EL (cell line): ENCODE results near the gene FMN1.

Experiments
- DNase-seq: peaks from one replicate; pipeline ENCODE4 v3.0.0-alpha.2; 2016

FMN1 gene

DNA sequence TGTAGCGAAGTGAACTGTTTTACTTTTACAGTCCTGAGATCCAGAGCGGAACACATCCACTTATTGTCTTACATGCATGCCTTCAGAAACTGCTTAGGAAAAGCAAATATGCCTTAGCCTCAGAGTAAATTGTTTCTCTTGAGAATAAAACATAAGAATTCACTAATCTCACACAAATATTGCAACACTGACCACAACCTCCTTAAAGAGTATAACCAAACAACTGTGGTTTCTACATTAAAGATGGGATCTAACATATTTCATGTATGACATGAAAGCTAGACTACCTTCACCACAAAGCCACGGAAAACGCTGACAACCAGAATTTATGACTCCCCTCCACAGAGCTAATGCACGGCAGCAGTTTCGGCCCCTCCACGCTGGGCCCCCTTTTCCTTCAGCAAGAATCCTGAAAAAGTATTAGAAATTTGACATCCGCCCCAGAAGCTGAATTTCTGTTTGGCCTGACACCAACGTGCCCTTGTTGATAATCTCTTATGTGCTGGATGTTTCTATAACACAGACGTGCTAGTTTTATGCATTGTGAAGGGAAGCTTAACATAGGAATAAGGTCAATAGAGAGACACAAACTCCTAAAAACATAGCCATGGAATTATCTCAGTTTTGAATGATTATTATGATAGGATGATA, 392.1 kb downstream of the FMN1 start:
- peak; percentile 89 for DNase-seq

DNA sequence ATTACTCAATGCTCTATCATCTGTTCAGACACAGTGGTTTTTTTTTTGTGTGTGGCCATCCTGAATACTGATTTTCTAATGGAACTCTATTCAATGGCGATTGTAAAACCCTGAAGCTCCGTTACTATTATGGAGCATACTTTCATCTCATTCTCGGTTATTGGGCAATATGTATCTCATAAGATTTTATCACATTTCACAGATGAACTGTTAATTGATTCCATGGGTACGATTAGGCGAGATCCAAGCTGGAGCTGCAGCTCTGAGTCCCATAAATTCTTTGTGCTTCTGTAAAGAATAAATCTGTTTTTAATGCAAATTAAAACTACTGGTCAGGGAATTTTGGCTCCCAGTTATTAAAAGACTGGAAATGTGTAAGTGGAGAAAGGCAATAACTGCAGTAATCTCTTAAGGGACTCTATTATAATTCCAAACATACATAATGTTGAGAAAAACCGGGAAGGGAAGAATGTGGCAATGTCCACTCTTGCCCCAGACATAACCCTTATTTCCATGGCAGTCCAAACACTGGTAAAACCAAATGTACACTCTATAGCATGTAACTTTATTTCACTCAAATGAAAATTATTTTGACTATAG, 394.5 kb downstream of the FMN1 start:
- no peak for DNase-seq

DNA sequence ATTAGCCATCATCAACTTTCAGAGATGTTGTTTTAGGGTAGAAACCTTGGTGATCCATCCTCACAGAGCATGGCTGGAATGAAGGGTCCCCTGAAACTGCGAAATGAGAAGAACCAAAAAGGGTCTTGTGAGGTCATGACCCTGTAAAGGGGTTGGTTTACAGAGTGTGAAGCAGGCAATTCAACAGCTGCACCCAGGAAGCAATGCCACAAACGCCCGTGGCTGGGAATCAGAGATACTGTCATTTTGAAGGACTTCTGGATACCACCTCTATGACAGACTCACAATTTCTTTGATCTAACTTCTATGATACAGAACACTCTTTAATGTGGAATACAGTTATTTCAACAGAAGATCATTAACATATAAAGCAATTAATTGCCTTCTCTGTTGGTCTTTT, 397.7 kb downstream of the FMN1 start:
- no peak for DNase-seq

DNA sequence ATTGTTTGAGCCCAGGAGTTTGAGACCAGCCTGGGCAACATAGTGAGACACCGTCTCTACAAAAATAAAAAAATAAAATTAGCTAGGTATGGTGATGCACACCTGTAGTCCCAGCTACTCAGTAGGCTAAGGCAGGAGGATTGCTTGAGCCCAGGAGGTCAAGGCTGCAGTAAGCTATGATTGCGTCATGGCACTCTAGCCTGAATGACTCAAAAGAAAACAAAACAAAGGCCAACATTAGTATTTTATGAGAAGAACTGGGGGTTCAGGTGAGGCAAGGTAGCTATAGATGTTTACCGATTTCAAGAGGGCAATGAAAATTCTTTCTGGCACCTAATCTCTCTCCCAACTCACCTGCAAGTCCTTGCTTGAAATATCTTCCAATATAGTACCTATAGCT, 399.5 kb downstream of the FMN1 start:
- DNase-seq, result peak; percentile 16

DNA sequence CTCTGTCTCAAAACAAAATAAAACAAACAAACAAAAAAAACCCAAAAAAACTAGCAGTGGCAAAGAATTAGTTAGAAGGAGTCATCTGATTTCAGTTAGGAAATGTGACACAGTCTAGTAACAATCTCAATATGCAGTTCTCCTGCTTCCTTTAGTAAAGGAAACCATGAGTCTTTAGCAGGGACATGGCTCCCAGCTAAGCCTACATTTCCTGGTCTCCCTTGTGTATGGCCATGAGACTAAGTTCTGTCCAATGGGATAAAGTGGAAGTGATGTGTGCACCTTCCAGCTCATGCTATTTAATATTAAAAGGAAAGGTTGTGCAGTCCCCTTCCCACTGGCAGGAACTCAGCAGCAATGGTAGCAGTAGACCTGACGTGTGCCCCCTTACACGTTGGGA, 402.1 kb downstream of the FMN1 start:
- DNase-seq, result no peak

DNA sequence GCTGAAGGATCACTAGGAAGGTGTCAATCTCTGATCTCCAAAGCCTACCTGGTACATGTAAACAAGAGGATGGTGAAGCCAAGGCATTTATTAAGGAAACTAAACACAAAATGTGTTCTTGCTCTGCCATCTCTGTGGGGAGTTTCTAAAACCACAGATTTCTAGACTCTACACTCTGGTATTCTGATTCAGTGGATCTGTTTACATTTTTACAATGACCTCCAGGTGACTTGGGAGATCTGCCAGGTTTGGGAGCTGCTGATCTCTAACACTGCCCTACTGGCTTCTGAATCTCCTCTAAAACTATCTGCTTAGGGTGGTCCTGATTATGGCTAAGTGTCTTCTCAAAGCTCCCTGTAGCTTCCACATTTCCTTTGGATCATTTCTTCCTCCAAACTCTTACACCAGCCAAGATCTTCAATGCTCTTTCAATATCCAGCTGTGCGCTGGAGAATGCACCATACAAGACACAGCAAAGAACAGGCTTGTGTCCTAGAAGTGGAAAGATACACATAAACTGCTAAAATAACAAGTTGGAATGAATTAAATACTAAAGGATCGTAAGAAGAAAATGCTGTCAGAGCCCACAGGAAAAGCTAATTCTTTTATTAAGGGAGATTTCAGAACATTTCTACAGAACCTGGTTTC, 404.0 kb downstream of the FMN1 start:
- DNase-seq, result peak; percentile 81

DNA sequence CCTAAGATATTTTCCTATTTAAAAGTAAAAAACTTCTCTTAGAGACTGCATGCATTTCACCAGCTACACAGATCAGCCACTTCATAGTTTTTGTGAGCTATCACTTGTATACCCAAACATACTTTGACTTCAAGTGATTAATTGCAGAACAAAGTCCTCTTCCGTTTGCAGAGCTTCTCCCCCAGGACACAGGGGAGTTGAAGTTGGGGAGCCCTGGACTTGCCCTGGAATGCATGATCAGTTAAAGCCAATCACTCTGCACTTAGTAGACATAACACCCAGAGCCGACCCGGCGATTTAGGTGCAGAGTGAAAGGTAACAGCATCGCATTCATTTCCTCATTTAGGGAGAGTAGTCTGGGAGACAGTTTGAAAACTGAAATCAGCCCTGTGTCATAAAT, 406.6 kb downstream of the FMN1 start:
- no peak for DNase-seq

DNA sequence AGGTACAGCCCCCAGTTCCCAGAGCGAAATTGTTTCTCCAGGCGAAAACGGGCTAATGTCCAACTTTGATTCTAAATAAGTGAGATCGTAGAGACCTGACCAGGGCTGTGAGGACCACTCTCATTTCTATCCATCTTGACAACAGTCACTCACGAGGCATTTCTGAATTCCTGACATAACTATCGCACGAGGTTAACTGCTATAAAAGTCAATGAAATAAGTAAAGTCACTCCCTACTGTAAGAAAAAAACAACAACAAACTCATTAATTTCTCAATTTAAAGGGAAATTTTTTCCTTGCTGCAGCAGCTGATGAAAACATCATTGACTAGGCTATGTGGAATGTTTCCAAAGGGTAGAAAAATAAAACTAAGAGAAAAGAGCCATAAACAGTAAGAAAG, 407.6 kb downstream of the FMN1 start:
- peak; percentile 60 for DNase-seq

DNA sequence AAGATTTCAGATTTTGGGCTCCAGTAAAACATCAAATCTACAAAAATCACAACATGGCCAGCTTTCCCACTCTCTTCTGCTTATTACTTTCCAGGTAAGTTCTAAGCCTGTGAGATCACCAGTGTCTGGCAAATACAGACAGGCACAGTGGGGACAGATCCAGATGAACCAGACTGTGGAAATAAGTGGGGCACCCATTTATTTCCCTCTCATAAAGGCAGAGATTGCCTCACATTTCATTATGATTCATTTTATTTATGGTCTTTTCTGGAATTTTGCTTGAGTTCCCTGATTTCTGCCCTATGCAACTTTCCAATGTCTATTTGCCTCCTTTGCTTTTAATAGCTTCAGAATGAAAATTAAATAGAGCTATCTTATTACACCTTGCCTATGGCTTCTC, 409.9 kb downstream of the FMN1 start:
- peak; percentile 35 for DNase-seq

DNA sequence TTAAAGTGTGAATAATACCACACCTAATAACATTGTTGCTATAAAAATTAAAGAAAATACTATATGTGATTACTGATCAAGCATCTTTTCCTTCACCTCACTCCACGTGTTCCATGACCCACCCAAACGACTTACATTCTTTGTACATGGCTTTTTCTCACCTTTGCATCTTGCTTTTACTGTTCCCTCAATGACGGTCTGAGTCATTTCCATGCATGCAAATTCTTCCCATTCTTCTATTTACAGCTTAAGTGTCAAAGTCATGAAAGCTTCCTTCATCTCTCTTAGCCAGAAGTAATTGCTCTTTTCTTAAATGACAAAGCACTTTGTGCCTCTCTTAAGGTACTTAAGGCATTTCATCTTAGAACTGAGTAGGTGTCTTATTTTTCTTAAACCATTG, 412.7 kb downstream of the FMN1 start:
- peak; percentile 26 for DNase-seq

DNA sequence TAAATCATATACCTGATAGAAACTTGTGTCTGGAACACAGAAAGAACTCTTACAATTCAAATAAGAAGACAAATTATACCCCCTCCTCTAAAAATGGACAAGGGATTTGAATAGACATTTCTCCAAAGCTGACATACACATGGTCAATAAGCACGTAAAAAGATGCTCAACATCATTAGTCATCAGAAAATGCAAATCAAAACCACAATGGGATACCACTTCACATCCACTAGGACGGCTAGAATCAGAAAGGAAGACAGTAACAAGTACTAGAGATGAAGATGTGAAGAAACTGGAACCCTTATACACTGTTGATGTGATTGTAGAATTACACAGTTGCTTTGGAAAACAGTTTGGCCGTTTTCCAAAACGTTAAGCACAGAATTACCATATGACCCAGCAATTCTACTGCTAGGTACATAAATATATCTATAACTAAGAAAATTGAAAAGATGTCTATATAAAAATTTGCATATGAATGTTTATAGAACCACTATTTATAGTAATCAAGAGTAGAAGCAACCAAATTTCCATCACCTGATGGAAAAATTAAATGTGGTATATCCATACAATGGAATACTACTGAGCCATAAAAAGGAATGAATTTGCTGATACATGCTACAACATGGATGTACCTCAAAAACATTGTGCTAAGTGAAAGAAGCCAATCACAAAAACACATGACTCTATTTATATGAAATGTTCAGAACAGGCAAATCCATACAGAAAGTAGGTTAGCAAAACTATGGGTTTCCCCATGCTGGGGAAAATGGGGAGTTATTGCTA, 415.9 kb downstream of the FMN1 start:
- DNase-seq, result peak; percentile 80

DNA sequence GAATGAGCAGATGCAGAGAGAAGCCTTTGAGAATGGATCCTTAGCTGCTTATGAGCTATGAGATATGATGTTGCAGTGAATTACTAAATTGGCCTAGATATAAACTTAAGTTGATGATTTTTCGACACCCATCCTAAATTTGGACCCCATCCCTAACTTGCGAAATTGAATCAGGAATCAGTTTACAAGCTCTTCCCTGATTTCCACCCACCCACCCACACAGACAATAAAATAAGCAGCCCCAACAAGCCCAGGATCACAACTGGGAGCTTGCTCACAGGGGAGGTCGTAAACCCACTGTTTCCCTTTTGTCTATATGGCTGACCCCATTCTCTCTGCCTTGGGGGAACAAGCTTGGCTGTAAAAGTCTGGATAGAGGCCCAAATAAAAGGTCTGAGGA, 419.4 kb downstream of the FMN1 start:
- no peak for DNase-seq

DNA sequence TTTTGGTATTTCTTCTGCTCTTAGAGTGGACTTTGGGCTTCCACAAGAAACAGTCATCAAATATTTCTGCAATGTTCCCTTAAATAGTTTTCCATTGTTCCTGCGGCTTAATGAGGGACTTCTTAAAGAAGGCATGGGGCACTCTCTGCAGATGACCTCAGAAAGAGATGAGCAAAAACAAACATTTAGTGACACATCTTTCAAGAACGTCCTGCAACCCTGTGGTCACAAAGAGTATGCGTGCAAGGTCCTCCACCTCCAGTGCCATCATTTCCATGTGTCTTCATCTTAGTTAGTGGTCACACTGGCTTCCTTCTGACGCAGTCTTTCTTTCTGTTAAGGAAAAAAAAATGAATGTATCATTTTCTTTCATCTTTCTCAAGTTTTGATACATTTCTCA, 420.5 kb downstream of the FMN1 start:
- DNase-seq, result peak; percentile 99

DNA sequence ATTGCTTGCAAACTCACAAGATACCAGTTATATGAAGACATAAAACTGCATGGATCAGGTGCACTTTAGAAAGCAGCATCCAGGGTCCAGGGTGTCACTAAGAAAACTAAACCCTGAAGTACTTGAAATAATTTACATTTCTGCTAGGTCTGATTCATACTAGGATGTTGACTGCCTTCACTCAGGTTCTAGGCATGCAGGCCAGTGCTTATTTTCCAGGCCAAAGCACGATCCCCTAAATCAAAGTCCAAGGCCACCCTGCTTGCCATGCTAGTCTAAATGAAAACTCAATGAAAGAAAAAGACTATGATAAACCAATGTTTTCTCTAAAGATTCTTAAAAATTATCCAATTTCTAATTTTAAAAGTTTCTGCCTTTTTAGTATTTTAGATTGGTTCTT, 427.3 kb downstream of the FMN1 start:
- peak; percentile 14 for DNase-seq

DNA sequence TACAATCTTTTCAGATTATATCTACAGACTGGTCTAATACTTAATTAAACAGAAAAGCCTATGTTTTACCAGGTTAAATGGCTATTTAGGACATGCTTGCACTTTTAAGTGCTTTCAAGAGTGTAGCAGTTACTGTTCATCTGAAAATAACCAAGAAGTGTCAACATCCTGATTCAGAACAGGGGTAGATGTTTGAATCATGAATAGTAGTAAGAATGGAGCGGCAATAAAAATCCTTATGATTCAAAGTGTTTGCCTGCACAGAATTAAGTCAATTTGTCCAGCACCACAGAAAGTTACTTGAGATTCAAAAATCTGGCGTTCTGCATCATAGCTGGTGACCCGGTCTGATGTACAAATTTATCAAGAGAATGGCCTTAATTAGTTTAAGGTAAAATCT, 428.4 kb downstream of the FMN1 start:
- DNase-seq, result peak; percentile 16

DNA sequence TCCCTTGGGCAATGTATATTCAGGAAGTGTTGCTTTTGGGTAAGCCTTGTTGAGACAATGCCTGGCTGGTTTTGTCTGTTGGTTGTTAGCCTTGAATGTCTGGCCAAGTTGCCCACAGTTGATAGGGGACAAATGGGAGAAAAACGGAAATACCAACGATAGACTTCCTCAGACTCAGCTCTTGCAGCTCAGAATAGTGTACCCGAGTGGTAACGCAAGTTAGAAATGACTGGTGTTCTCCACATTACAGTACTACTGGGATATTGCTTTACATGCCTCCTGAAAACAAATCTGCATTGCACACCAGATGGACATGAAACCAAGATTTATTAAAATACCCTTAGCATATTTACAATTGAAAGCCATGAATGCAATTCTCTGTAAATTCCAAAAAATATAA, 429.3 kb downstream of the FMN1 start:
- no peak for DNase-seq

DNA sequence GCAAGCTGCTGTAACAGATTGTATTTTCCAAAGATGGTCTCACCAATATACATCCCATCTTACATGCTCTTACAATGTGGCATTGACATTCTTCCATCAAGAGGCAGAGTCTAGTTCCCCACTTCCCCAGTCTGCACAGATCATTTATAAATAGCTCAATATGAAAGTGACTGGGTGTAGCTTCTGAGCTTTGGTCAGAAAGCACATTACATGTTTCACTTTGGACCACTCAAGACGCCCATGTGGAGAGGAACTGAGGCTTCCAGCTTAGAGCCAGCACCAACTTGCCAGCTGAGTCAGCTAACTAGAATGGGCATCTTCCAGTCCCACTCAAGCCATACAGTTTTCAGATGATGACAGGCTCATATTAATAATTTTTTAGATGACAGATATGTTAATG, 431.2 kb downstream of the FMN1 start:
- DNase-seq, result no peak

DNA sequence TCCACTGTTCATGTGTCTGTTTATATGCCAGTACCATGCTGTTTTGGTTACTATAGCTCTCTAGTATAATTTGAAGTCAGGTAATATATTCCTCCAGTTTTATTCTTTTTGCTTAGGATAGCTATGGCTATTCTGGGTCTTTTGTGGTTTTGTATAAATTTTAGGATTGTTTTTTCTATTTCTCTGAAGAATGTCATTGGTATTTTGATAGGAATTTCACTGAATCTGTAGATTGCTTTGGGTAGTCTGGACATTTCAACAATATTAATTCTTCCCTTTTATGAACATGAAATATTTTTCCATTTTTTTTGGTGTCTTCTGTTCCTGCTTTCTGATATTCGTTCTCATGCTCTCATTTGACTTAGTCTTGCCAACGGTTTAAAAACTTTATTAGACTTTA, 437.1 kb downstream of the FMN1 start:
- no peak for DNase-seq

DNA sequence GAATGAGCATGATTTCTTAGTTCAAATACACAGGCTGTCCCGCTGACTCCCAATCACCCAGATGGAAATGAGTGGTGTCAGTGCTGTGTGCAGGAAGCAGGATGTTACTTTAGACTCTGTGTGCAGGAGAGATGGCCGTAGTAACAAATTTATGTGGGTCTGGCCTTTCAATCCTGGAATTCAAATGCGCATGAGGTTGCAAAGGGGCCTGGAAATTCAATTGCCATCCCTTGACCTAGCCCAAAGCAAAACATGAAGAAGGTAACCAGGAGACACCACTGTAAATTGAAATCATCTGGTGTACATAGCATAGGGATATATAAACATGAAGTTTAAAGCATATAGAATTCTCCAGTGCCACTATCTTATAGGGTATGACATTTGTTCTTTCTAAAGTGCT, 443.5 kb downstream of the FMN1 start:
- DNase-seq, result no peak

DNA sequence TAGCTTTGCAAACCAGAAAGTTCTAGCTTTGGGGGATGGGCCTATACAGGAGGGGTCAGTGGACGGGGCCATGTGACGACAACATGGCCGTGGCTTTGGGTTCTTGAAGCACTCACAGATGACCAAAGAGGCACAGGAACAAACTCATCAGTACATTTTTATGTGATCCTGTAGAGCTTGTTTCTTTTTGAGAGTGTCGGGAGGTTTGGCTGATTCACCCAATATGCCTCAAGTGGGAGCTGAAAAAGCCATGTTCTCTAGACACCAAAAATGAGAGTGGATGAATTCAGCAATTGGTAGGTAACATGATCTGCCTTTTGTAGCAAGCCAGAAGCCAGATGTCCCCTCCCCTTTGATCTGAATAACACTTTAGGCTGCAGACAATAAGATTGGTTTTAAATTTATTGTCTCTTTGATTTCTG, 446.6 kb downstream of the FMN1 start:
- DNase-seq, result no peak

DNA sequence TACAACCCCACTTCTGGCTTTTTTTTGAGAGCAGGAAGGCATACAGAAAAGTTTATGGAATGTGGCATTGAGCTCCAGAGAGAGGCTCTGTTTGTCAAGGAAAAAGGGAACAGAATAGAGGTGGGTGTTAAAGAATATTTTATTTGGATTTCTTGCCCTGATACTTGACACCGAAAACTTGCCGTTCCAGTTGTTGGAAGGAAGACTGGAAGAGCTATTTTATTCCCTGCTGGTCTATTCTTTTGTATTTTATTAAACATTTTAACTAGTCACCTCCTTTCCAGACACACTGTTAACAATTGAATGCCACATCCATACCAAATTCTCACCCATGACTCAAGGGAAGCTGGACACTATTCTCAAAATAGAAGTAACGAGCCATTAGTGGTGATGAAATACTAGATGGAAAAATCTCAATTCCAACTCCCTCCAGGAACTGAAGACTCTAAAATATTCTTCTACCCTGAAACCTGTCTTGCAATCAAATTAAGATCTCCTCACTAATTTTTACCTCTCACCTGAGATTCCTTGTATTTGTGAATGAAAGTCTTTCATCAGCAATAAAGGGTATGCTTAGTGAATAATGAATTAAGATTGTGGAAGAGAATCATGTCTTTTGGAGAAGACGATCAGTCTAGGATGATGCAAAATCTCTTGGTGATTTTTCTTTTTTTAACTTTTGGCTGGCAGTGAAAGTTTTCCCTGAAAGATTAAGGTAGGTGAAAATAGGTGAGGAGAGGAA, 448.2 kb downstream of the FMN1 start:
- no peak for DNase-seq

DNA sequence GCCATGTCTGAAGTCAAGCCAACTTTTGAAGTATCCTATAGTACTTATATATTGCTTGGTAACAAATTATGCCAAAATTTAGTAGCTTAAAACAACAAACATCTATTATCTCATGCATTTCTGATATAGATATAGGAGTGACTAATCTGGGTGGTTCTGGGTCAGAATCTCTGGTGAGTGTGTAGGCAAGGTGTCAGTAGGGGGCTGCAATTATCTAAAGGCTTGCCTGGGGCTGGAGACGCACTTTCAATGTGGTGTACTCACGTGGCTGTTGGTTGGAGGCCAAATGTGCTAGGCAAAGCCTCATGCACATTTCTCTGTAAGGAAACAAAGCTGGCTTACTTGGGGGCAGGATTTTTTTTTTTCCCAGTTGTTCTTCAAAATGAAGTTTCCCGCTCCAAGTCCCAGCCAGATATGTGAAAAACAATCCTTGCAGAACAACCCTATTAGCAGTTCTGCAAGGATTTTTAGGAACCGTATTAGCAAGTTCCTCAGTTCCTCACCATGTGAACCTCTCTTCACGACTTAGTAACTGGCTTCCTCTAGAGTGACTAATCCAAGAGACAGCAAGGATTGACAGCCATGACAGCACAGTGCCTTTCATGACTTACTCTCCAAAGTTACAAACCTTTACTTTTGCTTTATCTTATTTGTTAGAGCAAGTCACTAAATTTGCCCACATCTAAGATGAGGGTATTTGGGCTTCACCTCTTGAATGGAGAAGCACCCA, 450.9 kb downstream of the FMN1 start:
- peak; percentile 70 for DNase-seq
